Neural progenitor cell (in vitro differentiated cells): ENCODE measurements around the gene FAM89B. TPM values are rescaled to one million over a fixed set of nuclear protein-coding genes. Genes with fewer than 3 reads are reported as not detected.

ENCODE experiments used
- DNase-seq: peaks from one replicate; pipeline ENCODE4 v3.0.0-alpha.2; 2016; ENCODE audit warnings: low spot score
- H2AFZ ChIP-seq: fragments of 200-600 bp; sonication (generic); replicated peaks from 2 replicates; pipeline ENCODE4 v1.6.1; 2016; ENCODE audit warnings: antibody characterized with exemption
- H3F3A ChIP-seq: fragments of 200-600 bp; sonication (generic); 2 replicates; pipeline ENCODE4 v1.6.1; 2016; ENCODE audit warnings: antibody characterized with exemption, low read depth
- H3K27ac ChIP-seq: fragments of 200-600 bp; sonication (generic); 2 replicates; pipeline ENCODE4 v1.5.1; 2016; ENCODE audit warnings: mild to moderate bottlenecking
- H3K27me3 ChIP-seq: fragments of 200-600 bp; sonication (generic); 2 replicates; pipeline ENCODE4 v1.6.1; 2016; ENCODE audit warnings: mild to moderate bottlenecking, moderate library complexity
- H3K36me3 ChIP-seq: fragments of 200-600 bp; sonication (generic); 2 replicates; pipeline ENCODE4 v1.5.1; 2016
- H3K4me1 ChIP-seq: fragments of 200-600 bp; sonication (generic); 2 replicates; pipeline ENCODE4 v1.6.1; 2016; ENCODE audit warnings: mixed run types
- H3K4me2 ChIP-seq: fragments of 200-600 bp; sonication (generic); 2 replicates; pipeline ENCODE4 v1.6.1; 2016
- H3K4me3 ChIP-seq: fragments of 200-600 bp; sonication (generic); 2 replicates; pipeline ENCODE4 v1.5.1; 2016
- H3K79me2 ChIP-seq: fragments of 200-600 bp; sonication (generic); 2 replicates; pipeline ENCODE4 v1.6.1; 2016; ENCODE audit warnings: low read depth
- H3K9ac ChIP-seq: fragments of 200-600 bp; sonication (generic); 2 replicates; pipeline ENCODE4 v1.6.1; 2016
- H3K9me3 ChIP-seq: fragments of 200-600 bp; sonication (generic); 2 replicates; pipeline ENCODE4 v1.5.1; 2016; ENCODE audit warnings: low read depth
- H4K20me1 ChIP-seq: fragments of 200-600 bp; sonication (generic); 2 replicates; pipeline ENCODE4 v1.6.1; 2016; ENCODE audit warnings: low read depth
- H3K27ac Mint-ChIP-seq: 3 replicates; pipeline ENCODE4 v1.8.0; 2021; ENCODE audit warnings: mixed read lengths
- H3K27me3 Mint-ChIP-seq: 2 replicates; pipeline ENCODE4 v1.8.0; 2022; ENCODE audit warnings: low read depth, mild to moderate bottlenecking, inconsistent platforms, moderate library complexity, mixed read lengths; ENCODE audit not compliant: insufficient read depth
- H3K36me3 Mint-ChIP-seq: 3 replicates; pipeline ENCODE4 v1.8.0; 2021; ENCODE audit warnings: mixed read lengths
- H3K4me1 Mint-ChIP-seq: 3 replicates; pipeline ENCODE4 v1.8.0; 2021; ENCODE audit warnings: mixed read lengths
- H3K4me3 Mint-ChIP-seq: 3 replicates; pipeline ENCODE4 v1.8.0; 2021; ENCODE audit warnings: mild to moderate bottlenecking, moderate library complexity, mixed read lengths
- H3K9me3 Mint-ChIP-seq: 3 replicates; pipeline ENCODE4 v1.8.0; 2020; ENCODE audit warnings: mixed read lengths
- CTCF ChIP-seq: fragments of 200-600 bp; sonication (generic); IDR thresholded peaks from 2 replicates; pipeline ENCODE4 v1.5.1; 2017; ENCODE audit warnings: antibody characterized with exemption, mild to moderate bottlenecking
- EZH2 ChIP-seq: fragments of 200-600 bp; sonication (generic); IDR thresholded peaks from 2 replicates; pipeline ENCODE4 v1.6.1; 2017; ENCODE audit warnings: antibody characterized with exemption, mild to moderate bottlenecking, moderate library complexity
- EZH2phosphoT487 ChIP-seq: fragments of 200-600 bp; sonication (generic); IDR thresholded peaks from 2 replicates; pipeline ENCODE4 v1.6.1; 2017; ENCODE audit warnings: antibody characterized with exemption
- total RNA-seq: library from RNA; depleted of rRNA; stranded (reverse); fragments of >200 nt; gene quantifications from 2 replicates; pipeline ENCODE4 v1.2.3, GENCODE V29; 2015; ENCODE audit warnings: low replicate concordance

The FAM89B gene
- total RNA-seq, 1 donor from 2014 or later = 11.7 TPM

- peak overlapping the region; percentile 68 for H3K4me2 ChIP-seq
- peak; percentile 61 for DNase-seq
- H3K27ac ChIP-seq = no peak overlapping the region
- no peaks in the 10 kb centered on the region for H3K9me3 Mint-ChIP-seq
- peak overlapping the region; percentile 34 for H3K4me3 ChIP-seq
- H3K4me1 Mint-ChIP-seq = peaks cover 33% of the 10 kb centered on the region
- H3K27ac Mint-ChIP-seq = no peak overlapping the region
- no peaks in the 10 kb centered on the region for H3K36me3 ChIP-seq
- peaks cover 21% of the 10 kb centered on the region for H3K27me3 Mint-ChIP-seq
- H3K4me3 Mint-ChIP-seq = no peak overlapping the region
- no peaks in the 10 kb centered on the region for H3K79me2 ChIP-seq
- H3K36me3 Mint-ChIP-seq = no peaks in the 10 kb centered on the region
- no peak overlapping the region for H3K9ac ChIP-seq
- no peaks in the 10 kb centered on the region for H4K20me1 ChIP-seq
- peaks cover 14% of the 10 kb centered on the region for H3F3A ChIP-seq
- H3K27me3 ChIP-seq = peaks cover 60% of the 10 kb centered on the region
- TF ChIP-seq CTCF = no peak
- TF ChIP-seq EZH2 = peak; percentile 55
- H2AFZ ChIP-seq = no peak overlapping the region
- H3K4me1 ChIP-seq = no peaks in the 10 kb centered on the region
- H3K9me3 ChIP-seq = no peaks in the 10 kb centered on the region
These were observed 12.4 kb downstream of the FAM89B start for GRCh38 chr11:65584723-65585171.

DNA sequence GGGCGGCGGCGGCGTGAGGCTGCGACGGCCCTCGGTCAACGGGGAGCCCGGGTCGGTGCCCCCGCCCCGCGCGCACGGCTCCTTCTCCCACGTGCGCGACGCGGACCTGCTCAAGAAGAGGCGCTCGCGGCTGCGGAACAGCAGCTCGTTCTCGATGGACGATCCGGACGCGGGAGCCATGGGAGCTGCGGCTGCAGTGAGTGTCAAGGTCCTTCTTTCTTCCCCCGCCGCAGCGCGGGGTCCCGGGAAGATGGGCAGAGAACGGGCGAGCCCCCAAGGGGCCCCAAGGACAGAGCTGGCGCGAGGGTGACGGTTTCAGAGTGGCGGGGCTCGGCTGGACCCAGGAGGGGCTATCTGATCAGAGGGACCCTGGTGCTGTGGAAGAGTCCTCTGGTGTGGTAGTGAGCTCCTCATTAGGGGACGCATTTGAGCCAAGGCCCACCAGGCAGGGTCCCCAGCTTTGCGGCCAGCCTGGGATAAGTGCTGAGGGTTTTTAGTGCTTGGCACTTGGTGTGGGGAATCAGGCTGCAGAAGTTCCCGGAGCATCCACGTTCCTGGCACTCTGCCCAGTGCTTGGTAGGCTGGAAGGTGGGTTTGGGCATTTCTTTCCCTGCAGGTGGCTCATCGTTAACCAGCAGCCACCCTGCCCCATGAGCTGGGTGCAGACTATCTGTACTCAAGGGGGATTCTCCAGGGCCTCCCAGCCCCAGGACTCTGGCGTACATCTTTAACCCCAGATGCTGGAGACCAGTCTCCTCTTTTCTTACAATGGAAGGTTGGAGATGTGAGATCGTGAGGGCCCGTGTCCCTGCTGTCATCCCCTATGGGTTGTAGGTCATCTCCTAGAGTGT, 13.3 kb downstream of the FAM89B start:
- H3K27ac Mint-ChIP-seq = peak overlapping the region; percentile 46
- Histone ChIP-seq H3K4me3 (no peak overlapping the region), H4K20me1 (no peaks in the 10 kb centered on the region), H3K4me1 (no peaks in the 10 kb centered on the region), H3K27ac (no peak overlapping the region), H3K27me3 (peaks cover 69% of the 10 kb centered on the region), H3K9ac (no peak overlapping the region), H3K4me2 (no peak overlapping the region), H3K9me3 (no peaks in the 10 kb centered on the region), H3F3A (peaks cover 22% of the 10 kb centered on the region), H2AFZ (no peak overlapping the region), H3K36me3 (no peaks in the 10 kb centered on the region), H3K79me2 (no peaks in the 10 kb centered on the region)
- H3K9me3 Mint-ChIP-seq = no peaks in the 10 kb centered on the region
- H3K4me3 Mint-ChIP-seq = peak overlapping the region; percentile 35
- DNase-seq = no peak
- H3K4me1 Mint-ChIP-seq = peaks cover 36% of the 10 kb centered on the region
- TF ChIP-seq CTCF = no peak
- TF ChIP-seq EZH2 = peak; percentile 27
- peak; percentile 27 for TF ChIP-seq EZH2phosphoT487
- peaks cover 2% of the 10 kb centered on the region for H3K36me3 Mint-ChIP-seq
- H3K27me3 Mint-ChIP-seq = peaks cover 20% of the 10 kb centered on the region

GRCh38 chr11:65586247-65586630, 13.9 kb downstream of the FAM89B start:
- peak overlapping the region; percentile 35 for H3K4me3 Mint-ChIP-seq

More at GRCh38 chr11:65586247-65586630, 13.9 kb downstream of the FAM89B start:
- H3K4me3 ChIP-seq = no peak overlapping the region
- no peak overlapping the region for H3K9ac ChIP-seq
- H3F3A ChIP-seq = peaks cover 27% of the 10 kb centered on the region
- no peaks in the 10 kb centered on the region for H3K36me3 ChIP-seq
- Mint-ChIP-seq H3K27me3 (peaks cover 19% of the 10 kb centered on the region), H3K36me3 (peaks cover 2% of the 10 kb centered on the region), H3K4me1 (peaks cover 37% of the 10 kb centered on the region), H3K27ac (peak overlapping the region; percentile 46), H3K9me3 (no peaks in the 10 kb centered on the region)
- peak overlapping the region; percentile 27 for H3K4me2 ChIP-seq
- no peak for DNase-seq
- H3K27me3 ChIP-seq = peaks cover 75% of the 10 kb centered on the region
- H3K4me1 ChIP-seq = peaks cover 3% of the 10 kb centered on the region
- H3K79me2 ChIP-seq = no peaks in the 10 kb centered on the region
- H2AFZ ChIP-seq = no peak overlapping the region
- H4K20me1 ChIP-seq = no peaks in the 10 kb centered on the region
- H3K27ac ChIP-seq = no peak overlapping the region
- no peak for TF ChIP-seq EZH2
- TF ChIP-seq EZH2phosphoT487 = no peak
- no peak for TF ChIP-seq CTCF
- H3K9me3 ChIP-seq = no peaks in the 10 kb centered on the region
